ENCODE results near the gene CLDN5. TPM values are rescaled to one million over a fixed set of nuclear protein-coding genes. Genes with fewer than 3 reads are reported as not detected.

The CLDN5 gene
- polyA plus RNA-seq, 3 donors from 2014 or later = 0.46 to 3.6 TPM; not detected in 1

- H3K4me1 Mint-ChIP-seq = peaks cover 2 to 4% of the 10 kb centered on the region in 2 donors
- H3K9me3 Mint-ChIP-seq = no peaks in the 10 kb centered on the region
- no peak overlapping the region for H3K4me3 Mint-ChIP-seq
- H3K27me3 Mint-ChIP-seq (ENCODE audit: low read depth in 3 of 3) = peaks cover 1 to 2% (median 1%) of the 10 kb centered on the region in 3 donors
- H3K36me3 Mint-ChIP-seq = peaks cover 0 to 4% (median 3%) of the 10 kb centered on the region in 3 donors
- DNase-seq = no peak
- no peak overlapping the region for H3K27ac Mint-ChIP-seq
Measured at GRCh38 chr22:19510919-19511341, 13.3 kb downstream of the CLDN5 start.

DNA sequence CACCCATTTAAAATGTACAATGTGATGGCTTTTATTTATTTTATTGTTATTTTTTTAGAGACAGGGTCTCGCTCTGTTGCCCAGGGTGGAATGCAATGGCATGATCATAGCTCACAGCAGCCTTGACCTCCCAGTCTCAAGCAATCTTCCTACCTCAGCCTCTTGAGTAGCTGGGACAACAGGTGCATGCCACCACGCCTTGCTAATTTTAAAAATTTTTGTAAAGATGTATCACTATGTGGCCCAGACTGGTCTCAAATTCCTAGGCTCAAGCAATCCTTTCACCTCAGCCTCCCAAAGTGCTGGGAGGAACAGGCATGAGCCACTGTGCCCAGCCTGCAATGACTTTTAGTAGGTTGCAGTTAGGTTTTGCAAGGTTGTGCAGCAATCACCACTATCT, 14.3 kb downstream of the CLDN5 start:
- Mint-ChIP-seq H3K36me3 (peaks cover 0 to 4% (median 3%) of the 10 kb centered on the region in 3 donors), H3K4me3 (no peak overlapping the region), H3K27ac (no peak overlapping the region), H3K9me3 (no peaks in the 10 kb centered on the region), H3K4me1 (peaks cover 12 to 14% of the 10 kb centered on the region in 2 donors), H3K27me3 (ENCODE audit: low read depth in 3 of 3) (peaks cover 1 to 2% (median 2%) of the 10 kb centered on the region in 3 donors)
- no peak for DNase-seq

DNA sequence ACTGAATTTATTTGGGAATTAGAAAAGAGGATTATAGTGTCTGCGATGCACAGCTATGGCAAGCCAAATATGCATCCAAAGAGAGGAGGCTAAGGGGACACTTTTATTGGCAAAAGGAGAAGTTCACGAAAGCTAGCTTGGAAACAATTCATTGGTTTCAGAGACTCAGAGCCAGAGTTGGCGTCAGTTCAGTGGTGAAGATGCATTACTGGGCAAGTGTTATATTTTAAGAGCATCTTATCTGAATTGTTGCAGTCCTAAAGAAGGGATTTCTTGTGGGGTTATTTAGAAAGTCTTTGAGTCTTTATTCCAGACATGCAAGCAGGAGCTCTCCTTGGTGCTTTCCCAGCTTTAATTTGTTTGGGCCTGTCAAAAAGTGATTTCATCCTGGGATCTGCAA, 15.0 kb downstream of the CLDN5 start:
- H3K4me1 Mint-ChIP-seq = peaks cover 12 to 15% of the 10 kb centered on the region in 2 donors
- no peak overlapping the region for H3K4me3 Mint-ChIP-seq
- H3K27ac Mint-ChIP-seq = no peak overlapping the region
- H3K9me3 Mint-ChIP-seq = no peaks in the 10 kb centered on the region
- H3K27me3 Mint-ChIP-seq (ENCODE audit: low read depth in 3 of 3) = peaks cover 1 to 2% (median 2%) of the 10 kb centered on the region in 3 donors
- peaks cover 0 to 4% (median 0%) of the 10 kb centered on the region in 3 donors for H3K36me3 Mint-ChIP-seq
- DNase-seq = no peak

DNA sequence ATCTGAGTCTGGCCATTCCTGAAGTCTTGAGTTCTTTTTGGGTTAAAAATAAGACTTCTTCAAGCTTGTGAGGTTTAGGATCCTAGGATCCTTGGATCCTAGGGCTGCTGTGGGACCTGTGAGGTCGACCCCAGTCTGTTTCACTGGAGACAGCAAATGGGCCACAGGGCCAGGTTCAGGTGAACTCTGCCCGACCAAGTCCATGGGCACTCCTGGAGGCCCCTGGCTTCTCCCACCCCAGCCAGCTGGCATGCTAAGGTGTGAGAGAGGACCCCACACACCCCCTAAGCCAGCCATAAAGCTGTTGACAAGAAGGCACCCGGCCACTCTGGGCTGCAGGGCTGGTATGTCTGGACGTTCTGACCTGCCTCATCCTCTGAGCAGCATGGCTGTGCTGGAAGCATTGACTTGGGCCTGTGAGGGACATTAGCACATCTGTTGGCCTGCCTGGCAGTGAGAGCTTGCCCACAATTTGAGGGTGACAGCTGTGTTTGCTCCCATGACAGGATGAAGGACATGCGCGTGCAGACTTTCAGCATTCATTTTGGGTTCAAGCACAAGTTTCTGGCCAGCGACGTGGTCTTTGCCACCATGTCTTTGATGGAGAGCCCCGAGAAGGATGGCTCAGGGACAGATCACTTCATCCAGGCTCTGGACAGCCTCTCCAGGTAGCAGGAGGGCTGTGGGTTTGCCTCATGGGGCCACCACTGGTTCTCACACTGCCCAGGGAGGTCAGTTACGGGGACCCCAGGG, 16.0 kb downstream of the CLDN5 start:
- H3K4me1 Mint-ChIP-seq = peaks cover 12 to 15% of the 10 kb centered on the region in 2 donors
- H3K4me3 Mint-ChIP-seq = no peak overlapping the region
- peaks cover 0 to 4% (median 0%) of the 10 kb centered on the region in 3 donors for H3K36me3 Mint-ChIP-seq
- no peak for DNase-seq
- no peak overlapping the region for H3K27ac Mint-ChIP-seq
- peaks cover 1 to 2% (median 2%) of the 10 kb centered on the region in 3 donors for H3K27me3 Mint-ChIP-seq (ENCODE audit: low read depth in 3 of 3)
- H3K9me3 Mint-ChIP-seq = no peaks in the 10 kb centered on the region

- H3K27ac Mint-ChIP-seq = no peak overlapping the region
- peaks cover 12 to 15% of the 10 kb centered on the region in 2 donors for H3K4me1 Mint-ChIP-seq
- H3K9me3 Mint-ChIP-seq = no peaks in the 10 kb centered on the region
- no peak for DNase-seq
- H3K4me3 Mint-ChIP-seq = no peak overlapping the region
- peaks cover 0 to 1% (median 0%) of the 10 kb centered on the region in 3 donors for H3K36me3 Mint-ChIP-seq
- peaks cover 1 to 2% (median 2%) of the 10 kb centered on the region in 3 donors for H3K27me3 Mint-ChIP-seq (ENCODE audit: low read depth in 3 of 3)
Measured at GRCh38 chr22:19507534-19507861, 16.7 kb downstream of the CLDN5 start.

DNA sequence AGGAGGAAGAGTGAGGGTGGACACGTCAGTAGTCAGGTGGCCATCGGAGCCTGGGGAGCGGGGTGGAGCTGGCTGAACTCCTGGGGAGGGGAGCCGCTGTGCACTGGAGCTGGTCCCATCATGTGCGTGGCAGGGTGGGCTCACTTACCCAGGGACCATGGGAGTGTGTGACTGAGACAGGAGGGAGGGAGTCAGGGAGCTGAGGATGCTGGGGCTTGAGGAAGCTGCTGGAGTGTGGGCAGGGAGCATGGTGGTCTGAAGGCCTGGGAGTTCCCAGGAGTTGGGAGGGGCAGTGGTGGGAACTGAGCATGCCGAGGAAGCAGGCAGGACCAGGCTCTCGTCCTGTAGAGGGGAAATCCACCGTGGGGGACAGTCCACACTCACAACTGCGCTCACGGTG, 18.0 kb downstream of the CLDN5 start:
- no peaks in the 10 kb centered on the region for H3K9me3 Mint-ChIP-seq
- DNase-seq = no peak
- no peaks in the 10 kb centered on the region for H3K36me3 Mint-ChIP-seq
- H3K27ac Mint-ChIP-seq = peak overlapping the region in 1 of 6 donors; percentile 87
- no peak overlapping the region for H3K4me3 Mint-ChIP-seq
- peaks cover 12 to 15% of the 10 kb centered on the region in 2 donors for H3K4me1 Mint-ChIP-seq
- H3K27me3 Mint-ChIP-seq (ENCODE audit: low read depth in 3 of 3) = peaks cover 0 to 2% (median 2%) of the 10 kb centered on the region in 3 donors

GRCh38 chr22:19505735-19506126, 18.5 kb downstream of the CLDN5 start:
- H3K36me3 Mint-ChIP-seq = no peaks in the 10 kb centered on the region
- H3K4me1 Mint-ChIP-seq = peaks cover 12 to 15% of the 10 kb centered on the region in 2 donors
- H3K27me3 Mint-ChIP-seq (ENCODE audit: low read depth in 3 of 3) = peaks cover 0 to 2% (median 2%) of the 10 kb centered on the region in 3 donors
- no peak for DNase-seq
- H3K4me3 Mint-ChIP-seq = no peak overlapping the region
- peak overlapping the region in 2 of 6 donors; percentile 40 to 87 for H3K27ac Mint-ChIP-seq
- H3K9me3 Mint-ChIP-seq = no peaks in the 10 kb centered on the region

DNA sequence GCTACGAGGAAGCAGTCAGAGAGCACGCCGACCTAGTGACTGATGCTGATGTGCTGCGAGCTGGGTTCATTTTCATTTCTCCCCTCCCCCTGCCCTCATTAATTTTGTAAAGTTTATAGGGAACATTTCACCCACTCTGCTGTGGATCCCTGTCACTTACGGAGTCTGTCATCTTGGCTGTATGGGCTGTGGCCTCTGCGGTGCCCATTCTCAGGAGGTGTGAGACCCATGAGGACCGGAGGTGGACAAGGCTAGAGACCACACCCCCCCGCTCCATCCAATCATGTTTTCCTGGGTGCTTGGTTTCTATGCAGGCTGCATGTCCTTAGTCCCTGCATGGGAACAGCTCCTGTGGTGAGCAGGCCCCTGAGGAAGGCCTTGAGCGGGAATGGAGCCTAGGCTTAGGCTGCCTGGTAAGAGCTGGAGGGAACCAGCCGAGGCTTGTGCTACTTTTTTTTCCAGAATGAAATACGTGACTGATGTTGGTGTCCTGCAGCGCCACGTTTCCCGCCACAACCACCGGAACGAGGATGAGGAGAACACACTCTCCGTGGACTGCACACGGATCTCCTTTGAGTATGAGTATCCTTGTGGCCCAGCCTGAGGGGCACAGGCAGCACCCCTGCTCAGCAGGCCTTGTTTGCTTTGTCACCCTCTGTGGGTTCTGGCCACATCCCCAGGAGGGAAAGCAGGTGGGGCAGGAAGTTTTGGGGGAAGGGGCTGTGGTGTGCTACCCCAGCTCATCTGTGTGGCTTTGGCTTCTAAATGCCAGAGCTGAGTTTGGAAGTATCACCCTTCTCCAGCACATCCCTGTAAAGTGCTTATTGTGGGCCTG, 19.1 kb downstream of the CLDN5 start:
- H3K27me3 Mint-ChIP-seq (ENCODE audit: low read depth in 3 of 3) = peaks cover 0 to 2% (median 2%) of the 10 kb centered on the region in 3 donors
- DNase-seq = peak in 1 of 3 donors; percentile 9
- H3K4me1 Mint-ChIP-seq = peaks cover 12 to 15% of the 10 kb centered on the region in 2 donors
- no peak overlapping the region for H3K4me3 Mint-ChIP-seq
- no peaks in the 10 kb centered on the region for H3K9me3 Mint-ChIP-seq
- H3K36me3 Mint-ChIP-seq = no peaks in the 10 kb centered on the region
- peak overlapping the region in 2 of 6 donors; percentile 40 to 46 for H3K27ac Mint-ChIP-seq

GRCh38 chr22:19503869-19504268, 20.3 kb downstream of the CLDN5 start:
- Mint-ChIP-seq H3K9me3 (no peaks in the 10 kb centered on the region), H3K36me3 (no peaks in the 10 kb centered on the region)

DNA sequence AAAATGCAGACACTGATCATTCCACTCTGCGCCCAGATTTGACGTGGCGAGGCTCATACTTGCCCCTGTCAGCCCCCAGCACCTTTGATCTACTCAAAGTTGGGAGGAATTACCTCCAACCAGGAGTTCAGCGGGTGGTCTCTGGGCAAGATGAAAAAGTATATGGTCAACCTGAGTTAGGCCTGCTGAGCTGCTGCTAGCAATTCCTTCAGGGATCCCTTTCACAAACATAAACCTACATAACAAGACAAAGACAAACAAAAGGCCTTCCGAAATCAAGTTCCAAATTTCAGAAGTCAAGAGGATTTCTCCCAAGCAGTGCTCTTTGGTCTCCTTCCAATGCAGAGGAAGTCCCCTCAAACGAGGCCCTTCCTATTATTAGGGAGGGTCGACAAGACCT, 20.8 kb downstream of the CLDN5 start:
- Mint-ChIP-seq H3K27ac (no peak overlapping the region), H3K4me3 (no peak overlapping the region), H3K36me3 (no peaks in the 10 kb centered on the region), H3K4me1 (peaks cover 12 to 15% of the 10 kb centered on the region in 2 donors), H3K9me3 (no peaks in the 10 kb centered on the region), H3K27me3 (ENCODE audit: low read depth in 3 of 3) (peaks cover 0 to 2% (median 2%) of the 10 kb centered on the region in 3 donors)
- DNase-seq = no peak

More at GRCh38 chr22:19503869-19504268, 20.3 kb downstream of the CLDN5 start:
- Mint-ChIP-seq H3K4me1 (peaks cover 12 to 15% of the 10 kb centered on the region in 2 donors), H3K4me3 (no peak overlapping the region), H3K27ac (no peak overlapping the region), H3K27me3 (ENCODE audit: low read depth in 3 of 3) (peaks cover 0 to 2% (median 2%) of the 10 kb centered on the region in 3 donors)
- DNase-seq = no peak

DNA sequence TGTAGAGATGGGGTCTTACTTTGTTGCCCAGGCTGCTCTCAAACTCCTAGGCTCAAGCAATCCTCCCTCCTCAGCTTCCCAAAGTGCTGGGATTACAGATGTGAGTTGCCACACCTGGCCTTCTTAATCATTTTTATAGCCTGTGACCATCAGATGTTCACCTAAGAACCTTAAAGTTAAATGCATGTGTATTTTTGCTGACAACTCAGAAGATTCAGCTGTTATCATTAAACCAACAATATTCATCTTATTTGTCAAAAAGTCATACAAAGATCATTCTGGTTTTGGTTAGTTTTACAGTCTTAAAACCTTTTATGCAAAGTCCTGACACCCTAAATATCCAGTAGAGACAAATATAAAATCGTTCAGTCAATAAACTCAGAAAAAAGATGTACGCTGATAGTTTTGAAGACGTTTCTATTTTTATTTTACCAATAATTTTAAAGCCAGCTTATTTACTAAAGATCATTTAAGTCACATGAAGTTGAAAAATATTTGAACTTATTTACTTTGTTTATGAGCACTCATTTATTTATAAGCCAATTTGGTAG, 22.2 kb downstream of the CLDN5 start:
- H3K27ac Mint-ChIP-seq = no peak overlapping the region
- H3K4me1 Mint-ChIP-seq = peaks cover 12 to 15% of the 10 kb centered on the region in 2 donors
- H3K27me3 Mint-ChIP-seq (ENCODE audit: low read depth in 3 of 3) = peaks cover 0 to 2% (median 0%) of the 10 kb centered on the region in 3 donors
- H3K9me3 Mint-ChIP-seq = no peaks in the 10 kb centered on the region
- no peak overlapping the region for H3K4me3 Mint-ChIP-seq
- DNase-seq = no peak
- no peaks in the 10 kb centered on the region for H3K36me3 Mint-ChIP-seq

- Mint-ChIP-seq H3K27me3 (ENCODE audit: low read depth in 3 of 3) (no peaks in the 10 kb centered on the region), H3K9me3 (no peaks in the 10 kb centered on the region), H3K36me3 (no peaks in the 10 kb centered on the region), H3K27ac (no peak overlapping the region), H3K4me1 (peaks cover 0 to under 1% of the 10 kb centered on the region in 2 donors), H3K4me3 (no peak overlapping the region)
- DNase-seq = no peak
Measured at GRCh38 chr22:19499880-19500242, 24.3 kb downstream of the CLDN5 start.

DNA sequence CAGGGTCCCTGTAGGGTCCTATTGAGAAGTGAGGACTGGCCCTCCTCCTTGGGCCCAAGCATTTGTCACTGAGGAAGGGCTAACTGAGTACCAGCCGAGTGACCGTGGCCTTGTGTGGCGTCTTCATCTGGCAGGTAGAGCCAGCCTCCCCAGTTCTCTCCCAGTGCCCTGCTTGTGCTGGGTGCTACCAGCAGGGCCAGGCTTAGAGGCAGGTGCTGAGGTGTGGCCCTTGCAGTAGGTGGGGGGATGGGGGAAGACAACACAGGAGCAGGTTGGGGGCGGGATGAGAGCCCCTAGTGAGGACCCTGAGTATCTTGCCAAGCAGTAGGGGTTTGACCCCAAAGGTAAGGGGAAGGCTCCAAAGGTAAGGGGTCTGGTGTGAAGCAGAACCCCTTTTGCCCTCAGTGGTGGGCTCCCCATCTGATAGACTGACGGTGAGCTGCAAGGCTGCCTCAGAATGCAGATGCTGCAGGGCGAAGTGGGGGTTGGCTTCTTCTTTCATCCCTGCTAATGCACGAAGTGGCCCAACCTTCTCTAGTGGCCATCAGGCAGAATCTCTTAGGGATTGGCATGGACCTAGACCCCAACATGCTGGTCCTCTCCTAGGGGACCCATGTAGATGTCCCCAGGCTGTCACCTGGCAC, 24.9 kb downstream of the CLDN5 start:
- no peak for DNase-seq
- Mint-ChIP-seq H3K4me1 (no peaks in the 10 kb centered on the region), H3K27ac (no peak overlapping the region), H3K4me3 (no peak overlapping the region), H3K9me3 (no peaks in the 10 kb centered on the region), H3K36me3 (no peaks in the 10 kb centered on the region), H3K27me3 (ENCODE audit: low read depth in 3 of 3) (no peaks in the 10 kb centered on the region)

Data from immature natural killer cell (primary cell).